SK-N-SH (cell line): ENCODE measurements around the gene RASL12. TPM values are rescaled to one million over a fixed set of nuclear protein-coding genes. Genes with fewer than 3 reads are reported as not detected.

ENCODE experiments used
- CTCF ChIA-PET: fragments of 300-600, 350-600 bp; formaldehyde crosslinking; extraction: SDS; loops from one replicate; lab custom pipeline; 2021; lab: Yijun Ruan, JAX
- POLR2A ChIA-PET: fragments of 350-600 bp; sonication (Branson Sonifier 250); formaldehyde crosslinking; extraction: SDS; loops from one replicate; lab custom pipeline; 2020; ENCODE audit warnings: antibody characterized with exemption, inconsistent platforms; lab: Yijun Ruan, JAX
- DNase-seq: peaks from one replicate; pipeline ENCODE4 v3.0.0; 2012
- H2AFZ ChIP-seq: fragments of 200-600 bp; sonication (generic); 2 replicates; pipeline ENCODE4 v1.8.1; 2016; ENCODE audit warnings: antibody characterized with exemption, mild to moderate bottlenecking, low read depth
- H3F3A ChIP-seq: fragments of 200-600 bp; sonication (generic); replicated peaks from 2 replicates; pipeline ENCODE3; 2016; ENCODE audit warnings: antibody characterized with exemption, mild to moderate bottlenecking; ENCODE audit not compliant: insufficient read depth
- H3K27ac ChIP-seq, 2 experiments: fragments of 200-500 bp in 1 of 2; fragments of 200-600 bp in 1 of 2; sonication (Bioruptor generic) in 1 of 2; sonication (generic), shearing (Covaris generic) in 1 of 2; 2 replicates each; pipeline versions ENCODE4 v1.5.1 to v1.6.1; 2014 to 2016; ENCODE audit warnings: low read depth in 2 of 2, inconsistent platforms in 1 of 2, low read length in 1 of 2, mild to moderate bottlenecking in 1 of 2, mixed read lengths in 1 of 2
- H3K27me3 ChIP-seq: fragments of 200-600 bp; sonication (generic), shearing (Covaris generic); 2 replicates; pipeline ENCODE4 v1.6.1; 2016; ENCODE audit warnings: mixed run types; ENCODE audit not compliant: insufficient read depth
- H3K36me3 ChIP-seq, 2 experiments: fragments of 200-500 bp in 1 of 2; fragments of 200-600 bp in 1 of 2; sonication (Bioruptor generic) in 1 of 2; sonication (generic) in 1 of 2; replicated peaks in 1 of 2; 2 replicates each; pipeline versions ENCODE3 to v1.5.1; 2014 to 2016; ENCODE audit warnings: low read length in 1 of 2, mild to moderate bottlenecking in 1 of 2; ENCODE audit not compliant: insufficient read depth in 2 of 2, control insufficient read depth in 1 of 2
- H3K4me1 ChIP-seq, 2 experiments: fragments of 200-500 bp in 1 of 2; fragments of 200-600 bp in 1 of 2; sonication (Bioruptor generic) in 1 of 2; sonication (generic), shearing (Covaris generic) in 1 of 2; 2 replicates each; pipeline versions ENCODE4 v1.5.1 to v1.6.1; 2014 to 2016; ENCODE audit warnings: low read depth in 1 of 2, low read length in 1 of 2, mixed run types in 1 of 2; ENCODE audit not compliant: insufficient read depth in 2 of 2, control insufficient read depth in 1 of 2
- H3K4me2 ChIP-seq: fragments of 200-600 bp; sonication (generic), shearing (Covaris generic); 2 replicates; pipeline ENCODE4 v1.6.1; 2017; ENCODE audit warnings: mixed run types
- H3K4me3 ChIP-seq, 2 experiments: fragments of 200-500 bp in 1 of 2; fragments of 200-600 bp in 1 of 2; sonication (Bioruptor generic) in 1 of 2; sonication (generic), shearing (Covaris generic) in 1 of 2; 2 replicates each; pipeline versions ENCODE4 v1.5.1 to v1.8.1; 2014 to 2016; ENCODE audit warnings: low read depth in 2 of 2, inconsistent platforms in 1 of 2, low read length in 1 of 2, mild to moderate bottlenecking in 1 of 2, mixed read lengths in 1 of 2, moderate library complexity in 1 of 2
- H3K79me2 ChIP-seq: fragments of 200-600 bp; sonication (generic); 2 replicates; pipeline ENCODE4 v1.8.1; 2017; ENCODE audit warnings: mild to moderate bottlenecking; ENCODE audit not compliant: insufficient read depth
- H3K9ac ChIP-seq: fragments of 200-600 bp; sonication (generic); 2 replicates; pipeline ENCODE4 v1.6.1; 2017; ENCODE audit warnings: mixed run types
- H3K9me2 ChIP-seq: fragments of 200-600 bp; sonication (generic); 2 replicates; pipeline ENCODE4 v1.6.1; 2017; ENCODE audit warnings: mixed run types
- H3K9me3 ChIP-seq: fragments of 200-600 bp; sonication (generic); 2 replicates; pipeline ENCODE4 v1.6.1; 2017; ENCODE audit warnings: mixed run types, mild to moderate bottlenecking, moderate library complexity
- H4K20me1 ChIP-seq: fragments of 200-600 bp; sonication (generic); 2 replicates; pipeline ENCODE4 v1.6.1; 2017; ENCODE audit warnings: mild to moderate bottlenecking, mixed run types; ENCODE audit not compliant: insufficient read depth
- CHD2 ChIP-seq: fragments of 150-350 bp; IDR thresholded peaks from 2 replicates; pipeline ENCODE4 v1.6.1; 2018; ENCODE audit warnings: low read length; ENCODE audit not compliant: partially characterized antibody
- ELF1 ChIP-seq: IDR thresholded peaks from 2 replicates; pipeline ENCODE4 v1.4.0; 2012
- FOSL2 ChIP-seq: IDR thresholded peaks from 2 replicates; pipeline ENCODE4 v1.4.0; 2012; ENCODE audit warnings: low read depth, mild to moderate bottlenecking, moderate library complexity, borderline replicate concordance
- FOXJ3 ChIP-seq: sonication (generic); formaldehyde crosslinking; IDR thresholded peaks from 2 replicates; pipeline ENCODE4 v1.5.1; 2020; ENCODE audit warnings: mild to moderate bottlenecking, missing genetic modification reagents
- JUND ChIP-seq: IDR thresholded peaks from 2 replicates; pipeline ENCODE4 v1.4.0; 2012
- MEF2A ChIP-seq: IDR thresholded peaks from 2 replicates; pipeline ENCODE4 v1.4.0; 2012; ENCODE audit warnings: low read depth, borderline replicate concordance
- NFIC ChIP-seq: IDR thresholded peaks from 2 replicates; pipeline ENCODE4 v1.4.0; 2012; ENCODE audit warnings: borderline replicate concordance
- NRF1 ChIP-seq: IDR thresholded peaks from 2 replicates; pipeline ENCODE4 v1.6.1; 2012; ENCODE audit warnings: low read depth, mild to moderate bottlenecking, low read length
- POLR2AphosphoS5 ChIP-seq: IDR thresholded peaks from 2 replicates; pipeline ENCODE4 v1.6.1; 2012; ENCODE audit warnings: low read depth, low read length
- RAD21 ChIP-seq: IDR thresholded peaks from 2 replicates; pipeline ENCODE4 v1.6.1; 2012; ENCODE audit warnings: mild to moderate bottlenecking, low read length
- RXRA ChIP-seq: IDR thresholded peaks from 2 replicates; pipeline ENCODE4 v1.4.0; 2012; ENCODE audit warnings: low read depth, mild to moderate bottlenecking, borderline replicate concordance
- SIN3A ChIP-seq: IDR thresholded peaks from 2 replicates; pipeline ENCODE4 v1.6.1; 2012; ENCODE audit warnings: low read depth, mild to moderate bottlenecking, low read length, moderate library complexity, borderline replicate concordance
- SMC3 ChIP-seq: IDR thresholded peaks from 2 replicates; pipeline ENCODE4 v1.6.1; 2012; ENCODE audit warnings: low read depth, low read length, improper control_type of control experiment
- TAF1 ChIP-seq: IDR thresholded peaks from 2 replicates; pipeline ENCODE4 v1.6.1; 2012; ENCODE audit warnings: low read depth, mild to moderate bottlenecking, low read length, moderate library complexity, borderline replicate concordance
- TEAD4 ChIP-seq: IDR thresholded peaks from 2 replicates; pipeline ENCODE4 v1.4.0; 2012; ENCODE audit warnings: mild to moderate bottlenecking, borderline replicate concordance; ENCODE audit not compliant: insufficient read depth
- YY1 ChIP-seq: IDR thresholded peaks from 2 replicates; pipeline ENCODE4 v1.4.0; 2012; ENCODE audit warnings: low read depth, mild to moderate bottlenecking
- WGBS: methylation state at CpG from one replicate; pipeline ENCODE4 v1.1.6; 2017; ENCODE audit warnings: low lambda C conversion rate; 5-methylcytosine and 5-hydroxymethylcytosine counted together
- polyA plus RNA-seq, 3 experiments: library from polyadenylated mRNA; depleted of rRNA; stranded (reverse); fragments of >200 nt; gene quantifications; 2 replicates each; pipeline ENCODE4 v1.2.3, GENCODE V29; 2012
- TF ChIP-seq, protein P1 (sequence below): fragments of 150-350 bp; IDR thresholded peaks from 2 replicates; pipeline ENCODE4 v1.6.1; 2017; ENCODE audit warnings: antibody characterized with exemption, low read length, low read depth, borderline replicate concordance
- TF ChIP-seq, protein P2 (sequence below): IDR thresholded peaks from 2 replicates; pipeline ENCODE4 v1.4.0; 2012; ENCODE audit warnings: low read depth
- TF ChIP-seq, protein P3 (sequence below): fragments of 200-600 bp; sonication (generic); IDR thresholded peaks from 2 replicates; pipeline ENCODE4 v1.6.1; 2017; ENCODE audit warnings: antibody characterized with exemption, mild to moderate bottlenecking, moderate library complexity

RASL12 gene
- polyA plus RNA-seq, 1 of the 3 experiments (the other 2 are of a cell fraction): not detected

DNA sequence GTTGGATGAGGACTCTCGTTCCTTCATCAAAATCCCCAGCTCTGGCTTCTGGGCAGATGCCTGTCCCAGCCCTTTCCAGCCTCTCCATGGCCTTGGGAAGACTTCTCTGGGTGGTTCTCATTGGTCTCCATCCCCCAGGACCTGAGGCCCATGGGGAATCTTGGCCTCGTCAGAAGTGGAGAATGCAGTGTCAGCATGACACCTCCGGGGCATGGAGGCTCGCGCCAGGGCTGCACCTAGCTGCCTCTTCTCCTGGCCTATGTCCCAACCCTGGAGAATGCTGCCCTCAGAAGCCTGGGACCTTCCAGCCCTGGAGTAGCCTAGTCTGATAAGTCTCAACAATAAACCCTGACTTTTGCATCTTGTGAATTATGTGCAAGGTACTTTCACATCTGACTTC is 11.8 kb upstream of the RASL12 start:
- no peaks in the 10 kb centered on the region for H3K36me3 ChIP-seq
- H3K27me3 ChIP-seq: 0 out of 2 replicates have a peak, but pooled peaks cover 6% of the 10 kb centered on the region
- no peak overlapping the region for H3K27ac ChIP-seq
- H3K79me2 ChIP-seq: no peaks in the 10 kb centered on the region
- TF ChIP-seq, protein P1, sequence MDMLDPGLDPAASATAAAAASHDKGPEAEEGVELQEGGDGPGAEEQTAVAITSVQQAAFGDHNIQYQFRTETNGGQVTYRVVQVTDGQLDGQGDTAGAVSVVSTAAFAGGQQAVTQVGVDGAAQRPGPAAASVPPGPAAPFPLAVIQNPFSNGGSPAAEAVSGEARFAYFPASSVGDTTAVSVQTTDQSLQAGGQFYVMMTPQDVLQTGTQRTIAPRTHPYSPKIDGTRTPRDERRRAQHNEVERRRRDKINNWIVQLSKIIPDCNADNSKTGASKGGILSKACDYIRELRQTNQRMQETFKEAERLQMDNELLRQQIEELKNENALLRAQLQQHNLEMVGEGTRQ: no peak
- TF ChIP-seq NRF1 (no peak), TAF1 (no peak), JUND (no peak), NFIC (no peak), FOSL2 (no peak), CHD2 (no peak), SMC3 (no peak), FOXJ3 (CRISPR knock-in tag) (no peak), YY1 (no peak), SIN3A (no peak), RXRA (no peak), TEAD4 (no peak), POLR2AphosphoS5 (no peak), ELF1 (no peak), RAD21 (no peak), MEF2A (no peak)
- TF ChIP-seq, protein P2, sequence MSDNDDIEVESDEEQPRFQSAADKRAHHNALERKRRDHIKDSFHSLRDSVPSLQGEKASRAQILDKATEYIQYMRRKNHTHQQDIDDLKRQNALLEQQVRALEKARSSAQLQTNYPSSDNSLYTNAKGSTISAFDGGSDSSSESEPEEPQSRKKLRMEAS: no peak
- TF ChIP-seq, protein P3, sequence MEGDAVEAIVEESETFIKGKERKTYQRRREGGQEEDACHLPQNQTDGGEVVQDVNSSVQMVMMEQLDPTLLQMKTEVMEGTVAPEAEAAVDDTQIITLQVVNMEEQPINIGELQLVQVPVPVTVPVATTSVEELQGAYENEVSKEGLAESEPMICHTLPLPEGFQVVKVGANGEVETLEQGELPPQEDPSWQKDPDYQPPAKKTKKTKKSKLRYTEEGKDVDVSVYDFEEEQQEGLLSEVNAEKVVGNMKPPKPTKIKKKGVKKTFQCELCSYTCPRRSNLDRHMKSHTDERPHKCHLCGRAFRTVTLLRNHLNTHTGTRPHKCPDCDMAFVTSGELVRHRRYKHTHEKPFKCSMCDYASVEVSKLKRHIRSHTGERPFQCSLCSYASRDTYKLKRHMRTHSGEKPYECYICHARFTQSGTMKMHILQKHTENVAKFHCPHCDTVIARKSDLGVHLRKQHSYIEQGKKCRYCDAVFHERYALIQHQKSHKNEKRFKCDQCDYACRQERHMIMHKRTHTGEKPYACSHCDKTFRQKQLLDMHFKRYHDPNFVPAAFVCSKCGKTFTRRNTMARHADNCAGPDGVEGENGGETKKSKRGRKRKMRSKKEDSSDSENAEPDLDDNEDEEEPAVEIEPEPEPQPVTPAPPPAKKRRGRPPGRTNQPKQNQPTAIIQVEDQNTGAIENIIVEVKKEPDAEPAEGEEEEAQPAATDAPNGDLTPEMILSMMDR: no peak
- H4K20me1 ChIP-seq: no peaks in the 10 kb centered on the region
- H3K4me3 ChIP-seq: no peak overlapping the region
- no peak overlapping the region for H2AFZ ChIP-seq
- ChIA-PET POLR2A (no interaction called here), CTCF (interaction anchor here (1.4 to 4.6 kb wide), 4 partner anchors 12 to 351 kb away, joined by 4 to 39 read pairs (median 6); partner anchors contain the start of gene RASL12)
- peaks cover 0 to 3% of the 10 kb centered on the region in 2 experiments; a peak in 1 of 4 replicates for H3K4me1 ChIP-seq
- no peaks in the 10 kb centered on the region for H3K9me3 ChIP-seq
- DNase-seq: no peak
- 73% methylated on average over 2 of the region's 5 CpGs for whole genome bisulfite sequencing
- no peak overlapping the region for H3K9ac ChIP-seq
- no peak overlapping the region for H3K4me2 ChIP-seq
- H3K9me2 ChIP-seq: no peaks in the 10 kb centered on the region
- H3F3A ChIP-seq: no peaks in the 10 kb centered on the region
